Measurements from ENCODE around the gene KCTD5.
A peak's percentile ranks its signal among the peaks of the same experiment; 100 is the strongest.

Gene KCTD5

DNA sequence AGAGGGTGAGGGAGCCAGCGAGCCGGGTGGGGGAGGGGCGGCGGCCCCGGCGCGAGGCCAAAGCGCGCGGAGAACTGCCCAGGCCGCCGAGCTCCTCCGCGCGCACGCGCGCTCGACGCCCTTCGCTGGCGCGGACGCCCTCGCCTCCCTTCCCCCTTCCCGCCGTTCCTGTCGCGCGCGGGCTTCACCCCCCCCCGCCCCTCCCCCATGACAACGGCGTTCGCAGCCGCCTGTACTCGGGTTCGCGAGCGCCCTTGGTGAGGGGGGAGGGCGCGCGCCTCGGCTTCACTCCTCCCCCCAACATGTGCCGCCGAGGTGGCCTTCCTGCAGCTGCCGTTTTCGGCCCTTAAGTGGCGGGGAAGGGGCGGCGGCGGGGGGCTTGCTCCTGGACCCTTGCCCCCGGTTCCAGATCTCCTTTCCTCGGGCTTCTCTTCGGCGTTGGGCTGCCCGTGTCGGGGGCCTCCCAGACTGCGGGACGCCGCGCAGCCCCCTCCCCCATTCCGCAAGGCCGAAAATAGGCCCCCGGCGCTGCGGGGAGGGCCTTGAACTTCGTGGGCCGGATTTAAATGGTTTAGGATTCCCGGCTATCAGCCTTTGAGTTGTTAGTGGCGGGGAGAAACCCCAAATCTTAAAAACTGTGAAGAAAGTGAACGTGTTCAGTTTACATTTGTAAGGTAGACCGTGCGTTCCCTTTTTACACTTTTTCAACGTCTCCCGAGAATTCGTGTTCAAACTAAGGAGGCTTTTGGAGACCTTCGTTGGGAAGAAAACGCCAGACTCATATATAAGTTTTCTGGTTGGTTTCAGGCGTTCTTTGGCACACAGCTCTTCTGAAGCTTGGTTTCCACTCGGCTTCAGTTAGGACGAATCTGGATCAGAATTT is 70.8 kb downstream of the KCTD5 start:
- peaks cover 5 to 44% (median 22%) of the 10 kb centered on the region in 4 experiments for H3K36me3 ChIP-seq (ENCODE audit: control insufficient read depth in 4 of 4, insufficient read depth in 4 of 4, low read length in 3 of 4)
- H3K27ac ChIP-seq (ENCODE audit: insufficient read depth in 1 of 2, low read depth in 1 of 2, low read length in 2 of 2, poor library complexity in 1 of 2, severe bottlenecking in 2 of 2), result peak overlapping the region; percentile 88 to 96
- ChIA-PET CTCF (interaction anchor here (1.2 to 1.3 kb wide), 2 partner anchors 12 to 21 kb away, joined by 3 to 4 read pairs; no protein-coding TSS in a partner anchor), POLR2A (interaction anchor here (1.6 kb wide), 1 partner anchor 25 kb away, joined by 5 read pairs; the partner anchor contains the start of gene ELOB)
- peak; percentile 59 to 74 (median 74) for DNase-seq
- H3K9me3 ChIP-seq (ENCODE audit: control extremely low read depth in 1 of 5, control insufficient read depth in 4 of 5, insufficient read depth in 2 of 5, low read depth in 1 of 5, low read length in 4 of 5), result no peaks in the 10 kb centered on the region
- H3K27me3 ChIP-seq (replicated peaks in 2 of 5; ENCODE audit: control insufficient read depth in 4 of 5, insufficient read depth in 5 of 5, low read length in 4 of 5), result no peaks in the 10 kb centered on the region
- WGBS (ENCODE audit: insufficient coverage), result 0% methylated on average over 43 of the region's 82 CpGs
- peak overlapping the region; percentile 66 to 98 (median 92) for H3K4me3 ChIP-seq (ENCODE audit: control insufficient read depth in 1 of 7, extremely low read depth in 1 of 7, insufficient read depth in 4 of 7, low read depth in 2 of 7, low read length in 6 of 7)
- H3K4me1 ChIP-seq (ENCODE audit: control extremely low read depth in 1 of 4, control insufficient read depth in 4 of 4, insufficient read depth in 4 of 4, low read length in 3 of 4), result peaks cover 13 to 33% (median 33%) of the 10 kb centered on the region in 4 experiments

DNA sequence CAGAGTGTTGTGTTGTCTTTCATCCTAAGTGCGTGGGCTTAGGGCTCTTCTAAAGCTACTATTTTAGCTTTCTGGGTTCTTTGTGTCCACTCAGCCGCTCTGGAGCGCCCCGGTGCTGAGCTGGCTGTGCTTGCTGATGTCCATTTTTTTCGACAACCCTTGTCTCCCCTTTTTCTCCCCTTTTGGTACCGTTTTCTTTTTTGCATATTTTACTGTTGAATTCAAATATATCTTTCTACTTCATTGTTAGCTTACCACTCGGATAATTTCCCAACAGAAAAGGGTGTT is 71.4 kb downstream of the KCTD5 start:
- H3K36me3 ChIP-seq (ENCODE audit: control insufficient read depth in 4 of 4, insufficient read depth in 4 of 4, low read length in 3 of 4), result peaks cover 8 to 49% (median 26%) of the 10 kb centered on the region in 4 experiments
- H3K9me3 ChIP-seq (ENCODE audit: control extremely low read depth in 1 of 5, control insufficient read depth in 4 of 5, insufficient read depth in 2 of 5, low read depth in 1 of 5, low read length in 4 of 5), result no peaks in the 10 kb centered on the region
- H3K27ac ChIP-seq (ENCODE audit: insufficient read depth in 1 of 2, low read depth in 1 of 2, low read length in 2 of 2, poor library complexity in 1 of 2, severe bottlenecking in 2 of 2), result peak overlapping the region; percentile 88 to 96
- H3K4me3 ChIP-seq (ENCODE audit: control insufficient read depth in 1 of 7, extremely low read depth in 1 of 7, insufficient read depth in 4 of 7, low read depth in 2 of 7, low read length in 6 of 7), result peak overlapping the region in 6 of 7 experiments; percentile 85 to 98 (median 93)
- ChIA-PET POLR2A (interaction anchor here (1.6 kb wide), 1 partner anchor 24 kb away, joined by 5 read pairs; the partner anchor contains the start of gene ELOB), CTCF (interaction anchor here (1.0 to 1.3 kb wide), 3 partner anchors 12 to 153 kb away, joined by 3 to 4 read pairs (median 3); no protein-coding TSS in a partner anchor)
- H3K27me3 ChIP-seq (replicated peaks in 2 of 5; ENCODE audit: control insufficient read depth in 4 of 5, insufficient read depth in 5 of 5, low read length in 4 of 5), result no peaks in the 10 kb centered on the region
- no peak for DNase-seq
- peaks cover 13 to 33% (median 33%) of the 10 kb centered on the region in 4 experiments for H3K4me1 ChIP-seq (ENCODE audit: control extremely low read depth in 1 of 4, control insufficient read depth in 4 of 4, insufficient read depth in 4 of 4, low read length in 3 of 4)
- no CpG with 5 or more reads among the region's 7 CpGs for WGBS (ENCODE audit: insufficient coverage)

DNA sequence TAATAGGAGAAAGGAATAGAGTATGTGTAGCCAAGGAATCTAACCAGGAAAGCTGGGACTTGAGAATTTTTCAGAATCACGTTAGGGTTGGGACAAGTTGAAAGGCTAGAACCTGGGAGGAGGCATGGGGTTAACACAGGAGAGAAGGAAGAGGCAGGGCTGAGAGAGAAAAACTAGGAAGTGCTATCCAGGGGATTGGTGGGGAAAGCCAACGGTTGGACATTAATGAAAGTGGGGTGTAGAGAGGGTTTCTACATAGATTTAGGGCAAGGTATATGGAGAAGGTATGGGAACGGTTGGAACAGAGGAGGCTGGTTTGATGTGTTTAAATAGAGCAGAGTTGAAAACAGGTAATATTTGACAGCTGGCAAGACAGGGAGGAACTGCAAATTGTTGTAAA is 72.8 kb downstream of the KCTD5 start:
- peaks cover 13 to 33% (median 29%) of the 10 kb centered on the region in 4 experiments for H3K4me1 ChIP-seq (ENCODE audit: control extremely low read depth in 1 of 4, control insufficient read depth in 4 of 4, insufficient read depth in 4 of 4, low read length in 3 of 4)
- H3K27ac ChIP-seq (ENCODE audit: insufficient read depth in 1 of 2, low read depth in 1 of 2, low read length in 2 of 2, poor library complexity in 1 of 2, severe bottlenecking in 2 of 2), result no peak overlapping the region
- ChIA-PET POLR2A (interaction anchor here (0.8 kb wide), 1 partner anchor 22 kb away, joined by 3 read pairs; the partner anchor contains the start of gene ELOB), CTCF (no interaction called here)
- H3K27me3 ChIP-seq (replicated peaks in 2 of 5; ENCODE audit: control insufficient read depth in 4 of 5, insufficient read depth in 5 of 5, low read length in 4 of 5), result no peaks in the 10 kb centered on the region
- WGBS (ENCODE audit: insufficient coverage), result 43% methylated on average over 3 of the region's 3 CpGs
- H3K4me3 ChIP-seq (ENCODE audit: control insufficient read depth in 1 of 7, extremely low read depth in 1 of 7, insufficient read depth in 4 of 7, low read depth in 2 of 7, low read length in 6 of 7), result peak overlapping the region in 5 of 7 experiments; percentile 13 to 95 (median 85)
- H3K9me3 ChIP-seq (ENCODE audit: control extremely low read depth in 1 of 5, control insufficient read depth in 4 of 5, insufficient read depth in 2 of 5, low read depth in 1 of 5, low read length in 4 of 5), result no peaks in the 10 kb centered on the region
- DNase-seq, result no peak
- peaks cover 15 to 61% (median 36%) of the 10 kb centered on the region in 4 experiments for H3K36me3 ChIP-seq (ENCODE audit: control insufficient read depth in 4 of 4, insufficient read depth in 4 of 4, low read length in 3 of 4)

DNA sequence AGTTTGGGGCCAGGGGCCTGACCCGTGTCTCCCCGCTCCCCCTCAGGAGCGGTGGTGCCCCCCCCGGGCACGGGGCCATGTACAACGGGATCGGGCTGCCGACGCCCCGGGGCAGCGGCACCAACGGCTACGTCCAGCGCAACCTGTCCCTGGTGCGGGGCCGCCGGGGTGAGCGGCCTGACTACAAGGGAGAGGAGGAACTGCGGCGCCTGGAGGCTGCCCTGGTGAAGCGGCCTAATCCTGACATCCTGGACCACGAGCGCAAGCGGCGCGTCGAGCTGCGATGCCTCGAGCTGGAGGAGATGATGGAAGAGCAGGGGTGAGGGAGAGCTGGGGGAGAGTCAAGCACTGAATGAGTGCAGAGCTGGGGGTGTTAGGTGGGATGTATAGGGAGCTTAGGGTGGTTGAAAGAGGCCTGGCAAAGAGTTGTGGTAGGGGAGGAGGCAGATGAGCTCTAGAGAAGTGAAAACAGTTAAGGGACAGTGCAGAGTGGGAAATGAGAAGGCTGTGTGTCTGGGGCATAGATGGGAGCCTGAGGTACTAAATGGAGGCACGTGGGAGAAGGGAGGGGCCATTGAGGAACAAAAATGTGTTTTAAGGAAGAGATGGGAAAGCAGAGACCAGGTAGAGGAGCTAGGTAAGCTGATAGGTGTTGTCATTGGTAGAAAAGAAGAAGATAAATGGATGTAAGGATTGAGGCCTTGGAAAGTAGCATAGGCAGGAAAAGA is 74.1 kb downstream of the KCTD5 start:
- H3K4me1 ChIP-seq (ENCODE audit: control extremely low read depth in 1 of 4, control insufficient read depth in 4 of 4, insufficient read depth in 4 of 4, low read length in 3 of 4), result peaks cover 13 to 32% (median 27%) of the 10 kb centered on the region in 4 experiments
- WGBS (ENCODE audit: insufficient coverage), result 95% methylated on average over 29 of the region's 30 CpGs
- no peak overlapping the region for H3K4me3 ChIP-seq (ENCODE audit: control insufficient read depth in 1 of 7, extremely low read depth in 1 of 7, insufficient read depth in 4 of 7, low read depth in 2 of 7, low read length in 6 of 7)
- no peak for DNase-seq
- H3K36me3 ChIP-seq (ENCODE audit: control insufficient read depth in 4 of 4, insufficient read depth in 4 of 4, low read length in 3 of 4), result peaks cover 21 to 74% (median 44%) of the 10 kb centered on the region in 4 experiments
- H3K27ac ChIP-seq (ENCODE audit: insufficient read depth in 1 of 2, low read depth in 1 of 2, low read length in 2 of 2, poor library complexity in 1 of 2, severe bottlenecking in 2 of 2), result no peak overlapping the region
- no peaks in the 10 kb centered on the region for H3K27me3 ChIP-seq (replicated peaks in 2 of 5; ENCODE audit: control insufficient read depth in 4 of 5, insufficient read depth in 5 of 5, low read length in 4 of 5)
- POLR2A ChIA-PET, result no interaction called here
- CTCF ChIA-PET, result interaction anchor here (1.0 to 1.2 kb wide), 2 partner anchors 17 to 19 kb away, joined by 3 read pairs; no protein-coding TSS in a partner anchor
- H3K9me3 ChIP-seq (ENCODE audit: control extremely low read depth in 1 of 5, control insufficient read depth in 4 of 5, insufficient read depth in 2 of 5, low read depth in 1 of 5, low read length in 4 of 5), result no peaks in the 10 kb centered on the region

DNA sequence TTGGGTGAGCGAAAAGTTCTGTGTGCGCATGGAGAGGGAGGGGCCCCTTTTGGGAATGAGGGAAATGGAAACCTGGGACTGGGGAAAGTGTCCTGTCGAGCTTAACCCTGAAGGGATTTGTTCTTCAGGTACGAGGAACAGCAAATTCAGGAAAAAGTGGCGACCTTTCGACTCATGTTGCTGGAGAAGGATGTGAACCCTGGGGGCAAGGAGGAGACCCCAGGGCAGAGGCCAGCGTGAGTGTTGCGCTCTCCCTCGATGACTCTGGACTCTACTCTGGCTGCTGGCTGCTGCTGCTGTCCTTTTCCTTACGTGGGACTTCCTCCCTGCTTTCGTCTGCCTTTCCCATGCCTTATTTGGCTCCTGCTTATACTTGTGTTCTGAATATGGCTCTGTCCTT is 75.0 kb downstream of the KCTD5 start:
- no peak for DNase-seq
- Histone ChIP-seq H3K9me3 (ENCODE audit: control extremely low read depth in 1 of 5, control insufficient read depth in 4 of 5, insufficient read depth in 2 of 5, low read depth in 1 of 5, low read length in 4 of 5) (no peaks in the 10 kb centered on the region), H3K36me3 (ENCODE audit: control insufficient read depth in 4 of 4, insufficient read depth in 4 of 4, low read length in 3 of 4) (peaks cover 21 to 83% (median 53%) of the 10 kb centered on the region in 4 experiments), H3K4me1 (ENCODE audit: control extremely low read depth in 1 of 4, control insufficient read depth in 4 of 4, insufficient read depth in 4 of 4, low read length in 3 of 4) (peaks cover 13 to 26% (median 21%) of the 10 kb centered on the region in 4 experiments), H3K27ac (ENCODE audit: insufficient read depth in 1 of 2, low read depth in 1 of 2, low read length in 2 of 2, poor library complexity in 1 of 2, severe bottlenecking in 2 of 2) (peak overlapping the region in 1 of 2 experiments; percentile 19), H3K27me3 (replicated peaks in 2 of 5; ENCODE audit: control insufficient read depth in 4 of 5, insufficient read depth in 5 of 5, low read length in 4 of 5) (no peaks in the 10 kb centered on the region), H3K4me3 (ENCODE audit: control insufficient read depth in 1 of 7, extremely low read depth in 1 of 7, insufficient read depth in 4 of 7, low read depth in 2 of 7, low read length in 6 of 7) (no peak overlapping the region)
- WGBS (ENCODE audit: insufficient coverage), result 96% methylated on average over 11 of the region's 11 CpGs
- POLR2A ChIA-PET, result no interaction called here
- CTCF ChIA-PET, result no interaction called here

Data from common myeloid progenitor, CD34-positive (primary cell).